Retinal pigment epithelial cell (primary cell): ENCODE data around the gene TGM1.

Source experiments
- DNase-seq: peaks from one replicate; pipeline ENCODE4 v3.0.0-alpha.2; 2010; ENCODE audit warnings: low read depth
- H3K4me3 ChIP-seq: 2 replicates; pipeline ENCODE4 v1.5.1; 2011; ENCODE audit warnings: mild to moderate bottlenecking, low read length, control low read depth, moderate library complexity
- CTCF ChIP-seq: conservative IDR thresholded peaks from 2 replicates; pipeline ENCODE4 v1.5.1; 2011; ENCODE audit warnings: low read depth, low read length, control low read depth, inconsistent platforms

The TGM1 gene

DNA sequence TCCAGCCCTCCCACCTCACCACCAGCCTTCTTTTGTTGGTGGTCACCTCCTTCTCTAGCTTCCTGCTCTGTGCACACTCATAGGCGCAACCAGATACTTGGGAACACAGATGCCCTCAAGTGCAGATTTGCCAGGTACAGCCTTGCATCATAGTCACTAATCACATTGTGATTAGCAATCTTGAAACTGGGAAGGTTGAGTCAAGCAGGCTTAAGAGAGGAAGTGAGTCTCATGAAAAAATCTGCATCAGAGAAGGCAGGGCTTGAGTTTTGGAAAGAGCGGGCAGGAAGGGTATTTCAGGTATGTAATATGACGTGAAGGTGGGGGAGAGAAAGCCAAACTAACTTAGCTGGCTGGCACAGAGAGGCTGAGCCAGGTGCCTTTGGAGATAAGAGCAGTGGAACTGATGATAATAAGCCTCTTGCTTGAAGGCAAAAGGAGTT lies 11.1 kb upstream of the TGM1 start:
- no peak for TF ChIP-seq CTCF
- peak; percentile 89 for DNase-seq
- H3K4me3 ChIP-seq, result no peak overlapping the region

GRCh38 chr14:24273422-24273998 lies 10.5 kb upstream of the TGM1 start:
- DNase-seq, result no peak
- H3K4me3 ChIP-seq, result no peak overlapping the region
- peak; percentile 49 for TF ChIP-seq CTCF

DNA sequence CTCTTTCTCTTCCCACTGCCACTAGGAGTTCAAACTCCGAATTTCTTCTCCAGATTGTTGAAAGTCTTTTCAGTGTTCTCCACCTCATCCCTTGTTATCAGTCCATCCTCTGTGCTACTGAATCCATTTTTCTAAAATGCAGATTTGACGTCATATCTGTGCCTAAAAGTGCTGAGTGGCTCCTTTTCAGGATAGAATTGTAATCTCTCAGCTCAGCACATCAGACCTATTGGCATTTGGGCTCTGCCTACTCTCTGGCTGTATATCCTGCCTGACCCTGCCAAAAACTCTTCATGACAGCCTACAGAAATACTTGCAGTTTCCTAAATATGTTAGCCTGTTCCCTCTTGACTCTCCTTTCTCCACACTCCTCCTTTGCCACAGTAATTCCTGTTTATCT lies 9.5 kb upstream of the TGM1 start:
- no peak for DNase-seq
- H3K4me3 ChIP-seq, result no peak overlapping the region
- no peak for TF ChIP-seq CTCF

DNA sequence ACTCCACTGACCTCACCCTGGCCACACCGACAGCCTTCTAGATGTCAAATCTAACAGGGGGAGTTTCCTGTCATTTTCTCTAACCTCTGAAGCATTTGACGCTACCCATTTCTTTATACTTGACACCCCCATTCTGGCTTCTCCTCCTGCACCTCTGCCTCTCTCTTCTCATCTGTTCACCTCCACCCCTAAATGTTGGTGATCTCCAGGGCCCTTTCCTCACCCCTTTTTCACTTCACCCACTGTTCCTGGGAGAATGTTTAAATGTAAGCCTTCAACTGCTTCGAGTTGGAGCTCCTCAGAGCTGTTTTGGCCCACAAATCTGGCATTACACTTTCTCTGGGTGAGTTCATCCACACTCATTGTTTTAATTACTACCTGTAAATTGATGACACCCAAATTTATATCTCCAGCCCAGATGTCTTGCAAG lies 8.9 kb upstream of the TGM1 start:
- DNase-seq, result no peak
- no peak for TF ChIP-seq CTCF
- peak overlapping the region; percentile 86 for H3K4me3 ChIP-seq

- TF ChIP-seq CTCF, result peak; percentile 66
- DNase-seq, result no peak
- H3K4me3 ChIP-seq, result peak within 1 kb of the TSS; percentile 86
Observed at GRCh38 chr14:24271134-24271833, 8.3 kb upstream of the TGM1 start, which contains the start of gene RABGGTA. TSS of gene RABGGTA (minus strand) at chr14:24271597. CDS start at chr14:24271115, 482 bp downstream.

DNA sequence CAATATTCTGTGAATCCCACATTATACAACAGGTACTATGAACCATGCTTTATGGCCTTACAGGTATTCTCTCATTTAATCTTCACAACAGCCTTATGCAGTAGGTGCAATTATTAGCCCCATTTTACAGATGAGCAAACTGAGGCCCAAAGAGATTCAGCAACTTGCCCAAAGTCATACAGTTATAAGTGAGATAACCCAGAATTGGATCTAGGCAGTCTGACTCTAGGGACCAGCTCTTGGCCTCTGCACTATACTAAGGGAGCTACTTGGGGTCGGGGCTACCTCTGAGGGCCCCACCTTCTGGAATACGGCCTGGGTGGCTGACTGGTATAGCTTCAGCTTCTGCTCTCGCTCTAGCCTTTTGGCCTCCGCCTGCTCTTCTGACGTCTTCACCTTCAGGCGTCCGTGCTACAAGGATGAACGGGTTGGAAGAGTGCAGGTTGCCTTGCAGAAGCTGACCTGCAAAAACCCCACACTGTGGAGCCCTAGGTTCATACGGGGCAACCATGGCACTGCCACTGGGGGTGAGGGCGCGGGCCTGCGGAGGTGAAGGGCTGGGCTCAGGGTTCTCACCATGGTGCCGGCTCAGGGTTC lies 7.7 kb upstream of the TGM1 start:
- no peak for TF ChIP-seq CTCF
- no peak for DNase-seq

More for the DNA sequence above, 7.7 kb upstream of the TGM1 start:
- peak overlapping the region; percentile 86 for H3K4me3 ChIP-seq
